GM20000 (cell line): ENCODE results near the gene LMBR1.

Experiments
- DNase-seq: peaks from one replicate; pipeline ENCODE4 v3.0.0; 2012; ENCODE audit warnings: low spot score
- TF ChIP-seq, protein P1 (sequence below): IDR thresholded peaks from 2 replicates; pipeline ENCODE4 v1.5.1; 2012; ENCODE audit warnings: mild to moderate bottlenecking, control low read depth; ENCODE audit errors: extremely low read depth, missing control alignments

Gene LMBR1

DNA sequence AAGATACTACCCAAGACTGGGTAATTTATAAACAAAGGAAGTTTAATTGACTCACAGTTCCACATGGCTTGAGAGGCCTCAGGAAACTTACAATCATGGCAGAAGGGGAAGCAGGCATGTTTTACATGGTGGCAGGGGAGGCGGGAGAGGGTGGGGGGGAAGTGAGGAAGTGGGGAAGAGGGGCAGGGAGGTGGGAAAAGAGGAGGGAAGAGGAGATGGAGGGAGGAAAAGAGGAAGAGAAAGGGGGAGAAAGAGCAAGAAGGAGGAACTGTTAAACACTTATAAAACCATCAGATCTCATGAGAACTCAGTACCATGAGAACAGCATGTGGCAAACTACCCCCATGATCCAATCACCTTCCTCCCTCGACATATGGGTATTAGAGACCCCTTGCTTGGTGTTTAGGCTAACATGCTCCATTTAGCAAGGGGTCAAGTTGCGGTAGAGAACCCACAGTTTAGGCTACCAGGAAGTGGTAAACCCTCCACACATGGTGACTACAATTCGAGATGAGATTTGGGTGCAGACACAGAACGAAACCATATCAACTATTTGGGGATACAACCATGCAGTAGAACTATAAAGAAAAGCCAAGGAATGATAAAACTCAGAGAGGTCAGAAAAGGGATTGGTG lies 3.5 kb upstream of the LMBR1 start:
- no peak for DNase-seq
- TF ChIP-seq, protein P1, sequence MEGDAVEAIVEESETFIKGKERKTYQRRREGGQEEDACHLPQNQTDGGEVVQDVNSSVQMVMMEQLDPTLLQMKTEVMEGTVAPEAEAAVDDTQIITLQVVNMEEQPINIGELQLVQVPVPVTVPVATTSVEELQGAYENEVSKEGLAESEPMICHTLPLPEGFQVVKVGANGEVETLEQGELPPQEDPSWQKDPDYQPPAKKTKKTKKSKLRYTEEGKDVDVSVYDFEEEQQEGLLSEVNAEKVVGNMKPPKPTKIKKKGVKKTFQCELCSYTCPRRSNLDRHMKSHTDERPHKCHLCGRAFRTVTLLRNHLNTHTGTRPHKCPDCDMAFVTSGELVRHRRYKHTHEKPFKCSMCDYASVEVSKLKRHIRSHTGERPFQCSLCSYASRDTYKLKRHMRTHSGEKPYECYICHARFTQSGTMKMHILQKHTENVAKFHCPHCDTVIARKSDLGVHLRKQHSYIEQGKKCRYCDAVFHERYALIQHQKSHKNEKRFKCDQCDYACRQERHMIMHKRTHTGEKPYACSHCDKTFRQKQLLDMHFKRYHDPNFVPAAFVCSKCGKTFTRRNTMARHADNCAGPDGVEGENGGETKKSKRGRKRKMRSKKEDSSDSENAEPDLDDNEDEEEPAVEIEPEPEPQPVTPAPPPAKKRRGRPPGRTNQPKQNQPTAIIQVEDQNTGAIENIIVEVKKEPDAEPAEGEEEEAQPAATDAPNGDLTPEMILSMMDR: no peak

DNA sequence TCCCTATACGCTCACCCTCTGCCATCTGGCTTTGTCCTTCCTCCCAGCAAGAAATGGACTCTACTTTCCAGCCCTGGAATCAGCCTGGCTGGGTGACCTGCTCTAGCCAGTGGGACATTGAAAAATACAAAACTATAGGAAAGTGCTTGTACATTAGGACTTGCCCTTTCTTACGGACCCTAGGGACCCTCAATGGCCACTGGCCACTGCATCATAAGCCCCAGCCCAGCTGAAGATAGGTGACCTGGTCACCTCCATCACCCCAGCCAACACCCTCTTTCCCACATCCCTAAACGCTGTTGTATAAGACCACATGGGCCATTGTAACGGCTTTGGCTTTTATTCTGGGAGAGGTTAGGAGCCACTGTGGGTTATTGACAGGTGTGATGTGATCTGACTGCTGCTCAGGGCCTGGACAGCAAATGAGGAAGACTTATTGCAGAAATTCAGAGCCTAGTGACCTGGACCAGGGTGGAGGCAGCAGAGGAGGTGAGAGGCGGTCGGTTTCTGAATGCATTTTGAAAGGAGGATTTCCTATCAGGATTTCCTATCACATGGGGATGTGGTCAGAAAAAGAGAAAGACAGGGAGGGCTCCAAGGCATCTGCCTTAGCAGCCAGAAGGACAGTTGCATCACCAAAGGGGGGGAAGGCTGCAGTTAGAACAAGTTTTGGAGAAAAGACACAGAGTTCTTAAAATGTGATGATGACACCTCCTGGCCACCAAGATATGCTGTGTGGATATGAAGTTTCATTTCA lies 2.2 kb upstream of the LMBR1 start:
- TF ChIP-seq, protein P1: no peak
- peak; percentile 19 for DNase-seq

DNA sequence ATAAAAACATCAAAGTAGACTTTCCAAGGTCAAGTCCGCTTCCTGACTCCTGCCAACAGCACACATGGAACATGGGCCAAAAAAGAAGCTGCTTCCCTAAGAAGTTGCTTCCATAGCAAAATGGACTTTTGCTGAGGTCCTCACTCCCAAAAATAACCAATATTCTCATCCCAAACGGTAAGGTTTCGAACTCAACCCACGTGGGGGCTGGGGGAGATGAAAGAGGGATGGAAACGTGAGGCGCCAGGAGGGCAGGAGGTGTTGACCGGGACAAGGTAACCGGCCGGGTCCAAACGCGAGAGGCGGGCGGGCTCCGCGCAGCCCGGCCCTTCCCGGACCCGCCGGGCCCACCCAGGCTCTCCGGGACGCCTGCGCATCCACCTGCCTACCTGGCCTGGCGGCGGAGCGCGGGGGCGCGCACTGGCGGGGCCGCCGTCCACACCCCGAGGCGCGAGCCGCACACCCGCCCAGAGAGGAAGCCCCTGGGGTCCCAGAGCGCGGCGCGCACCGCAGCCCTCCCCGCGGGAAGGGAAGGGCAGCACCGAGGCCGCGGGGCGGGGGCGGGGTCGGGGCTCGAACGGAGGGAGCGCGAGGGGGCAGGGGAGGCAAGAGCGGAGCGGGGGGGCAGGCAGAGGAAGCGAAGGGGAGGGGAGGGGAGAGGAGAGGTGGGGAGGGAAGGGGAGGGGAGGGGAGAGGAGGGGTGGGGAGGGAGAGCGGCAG lies 742 bp downstream of the LMBR1 start:
- peak; percentile 80 for DNase-seq
- TF ChIP-seq, protein P1: no peak

DNA sequence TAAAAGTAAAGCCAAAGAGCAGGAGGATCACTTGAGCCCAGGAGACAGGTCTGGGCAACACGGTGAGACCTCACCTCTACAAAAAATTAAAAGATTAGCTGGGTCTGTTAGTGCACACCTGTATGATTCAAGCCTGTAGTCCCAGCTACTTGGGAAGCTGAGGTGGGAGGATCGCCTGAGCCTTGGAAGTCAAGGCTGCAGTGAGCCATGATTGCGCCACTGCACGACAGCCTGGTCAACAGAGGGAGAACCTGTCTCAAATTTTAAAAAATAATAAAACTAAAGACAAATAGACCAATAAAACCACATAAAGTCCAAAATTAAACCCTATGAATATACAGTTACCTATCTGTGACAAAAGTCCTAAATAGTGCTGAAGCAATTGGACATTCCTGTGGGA lies 3.2 kb downstream of the LMBR1 start:
- DNase-seq: no peak
- TF ChIP-seq, protein P1: no peak

DNA sequence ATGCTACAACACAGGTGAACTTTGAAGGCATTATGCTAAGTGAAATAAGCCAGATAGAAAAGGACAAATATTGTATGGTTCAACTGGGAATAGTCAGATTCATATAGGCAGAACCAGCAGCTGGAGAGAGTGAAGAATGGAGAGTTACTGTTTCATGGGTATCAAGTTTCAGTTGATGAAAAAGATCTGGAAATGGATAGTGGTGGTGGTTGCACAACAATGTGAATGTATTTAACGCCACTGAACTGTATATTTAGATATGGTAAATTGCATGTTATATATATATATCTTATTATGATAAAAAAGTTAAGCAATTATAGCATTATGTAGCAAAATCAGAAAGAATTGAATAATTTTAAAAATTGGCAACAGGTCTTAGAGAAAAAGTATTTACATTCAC lies 3.9 kb downstream of the LMBR1 start:
- no peak for DNase-seq
- TF ChIP-seq, protein P1: no peak

DNA sequence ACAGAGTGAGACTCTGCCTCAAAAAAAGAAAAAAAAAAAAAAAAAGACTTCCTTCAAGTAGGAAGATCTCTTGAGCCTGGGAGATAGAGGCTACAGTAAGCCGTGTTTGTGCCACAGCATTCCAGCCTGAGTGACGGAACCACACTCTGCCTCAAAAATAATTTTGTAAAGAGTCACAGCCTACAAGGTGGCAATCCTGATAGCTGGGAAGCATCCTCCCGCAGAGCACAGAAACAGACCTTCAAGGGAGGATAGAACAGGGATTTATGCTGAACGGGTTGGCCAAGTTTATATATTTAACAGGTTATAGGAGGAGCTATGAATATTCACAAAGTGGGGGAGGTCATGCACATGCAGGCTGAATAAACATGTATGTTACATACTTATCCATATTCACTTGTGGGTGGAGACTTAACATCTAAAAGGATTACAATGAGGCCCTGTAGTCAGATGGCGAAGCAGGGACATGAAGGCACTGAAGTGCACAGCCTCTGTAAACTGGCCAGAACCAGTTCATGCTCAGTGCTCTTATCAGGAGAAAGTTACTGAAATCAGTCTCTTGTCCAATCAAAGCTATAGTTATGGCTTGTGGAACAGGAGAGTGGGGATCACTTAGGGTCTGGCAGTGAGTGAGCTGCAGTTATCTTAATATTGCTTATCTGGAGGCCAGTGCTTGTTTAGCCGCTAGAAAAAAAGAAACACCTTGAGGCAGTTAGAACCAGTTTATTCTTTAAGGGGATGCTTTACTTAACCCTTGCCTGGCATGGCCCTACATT lies 6.8 kb downstream of the LMBR1 start:
- TF ChIP-seq, protein P1: no peak
- DNase-seq: no peak
